Left forelimb (tissue), 1 donor: ENCODE results near the gene PDE6H.

Experiments used
- DNase-seq: peaks from one replicate; pipeline ENCODE4 v3.0.0-alpha.2; 2018; ENCODE audit warnings: low spot score

The PDE6H gene

GRCh38 chr12:14975457-14975856 is 2.6 kb downstream of the PDE6H start:
- DNase-seq, result no peak

GRCh38 chr12:14976658-14977057 is 3.8 kb downstream of the PDE6H start:
- DNase-seq, result no peak

DNA sequence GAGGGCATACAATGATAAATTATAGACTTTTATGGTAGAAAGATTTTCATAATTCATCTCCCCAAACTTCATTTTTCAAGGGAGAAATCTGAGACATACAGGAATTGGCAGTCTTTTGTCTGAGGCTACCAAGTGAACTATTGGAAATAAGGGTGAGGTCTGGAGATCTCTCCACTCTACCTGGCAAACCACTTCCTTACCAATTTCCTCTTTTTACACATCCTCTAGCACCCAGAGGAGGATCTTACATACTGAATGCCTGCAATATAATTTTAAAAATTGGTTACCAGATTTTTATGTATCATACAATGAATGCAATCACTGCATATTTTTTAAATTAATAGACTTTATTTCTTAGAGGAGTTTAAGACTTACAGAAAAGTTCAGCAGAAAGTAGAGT is 6.6 kb downstream of the PDE6H start:
- DNase-seq, result no peak

- no peak for DNase-seq
These were observed 8.2 kb downstream of the PDE6H start for GRCh38 chr12:14981049-14981448.

DNA sequence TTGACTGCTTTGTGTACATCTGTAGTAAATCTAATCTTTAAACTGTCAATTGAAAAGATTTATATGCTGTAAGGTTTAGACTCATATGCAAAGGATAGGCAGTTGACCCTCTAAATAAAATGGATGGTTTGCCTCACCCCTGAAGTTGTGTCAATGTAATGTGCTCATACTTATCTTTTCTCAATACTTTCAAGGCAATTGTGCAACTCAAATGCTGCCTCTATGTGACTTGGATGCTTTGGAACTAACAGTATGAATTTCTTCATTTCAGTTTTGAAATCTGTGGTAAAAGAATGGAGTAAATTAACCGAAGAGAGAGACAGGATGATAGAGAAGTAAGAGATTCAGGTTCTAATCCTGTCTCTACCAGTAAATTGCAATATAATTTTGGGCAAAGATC is 9.7 kb downstream of the PDE6H start:
- DNase-seq, result no peak

DNA sequence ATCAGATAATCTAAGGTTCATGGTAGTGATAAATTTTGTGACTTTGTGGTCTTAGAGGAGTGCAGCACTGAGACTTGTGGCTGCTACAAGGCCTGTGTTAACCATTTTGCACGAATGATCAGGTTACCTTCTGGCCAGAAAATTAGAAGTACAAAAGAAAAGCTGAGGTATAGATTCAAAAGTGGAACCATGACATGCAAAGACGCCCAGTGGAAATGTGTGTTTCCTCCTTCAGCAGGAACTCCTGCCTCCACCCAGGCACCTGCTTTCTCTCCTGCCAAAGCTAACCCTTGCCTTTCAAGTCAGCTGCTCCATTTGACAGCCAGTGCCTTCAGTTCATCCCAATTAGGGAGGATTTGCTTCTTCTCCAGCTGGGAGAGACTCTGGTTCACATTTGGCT is 10.1 kb downstream of the PDE6H start:
- no peak for DNase-seq

DNA sequence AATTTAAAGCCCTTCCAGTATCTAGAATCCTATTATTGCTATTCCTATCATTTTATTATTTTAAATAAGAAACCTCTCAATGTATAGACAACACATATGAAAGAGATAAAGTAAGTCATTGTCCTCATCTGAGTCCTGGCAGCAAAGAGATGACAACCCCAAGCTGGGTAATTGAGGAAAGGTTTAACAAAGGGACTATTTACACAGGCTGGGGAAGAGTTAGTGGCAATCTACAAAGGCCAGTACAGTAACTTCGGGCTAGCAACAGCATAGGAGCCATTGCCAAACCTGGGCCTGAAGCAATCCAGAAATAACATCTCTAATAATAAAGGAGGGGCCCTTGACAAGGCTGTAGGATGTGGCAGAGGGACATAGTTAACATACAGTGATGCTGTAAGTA is 11.2 kb downstream of the PDE6H start:
- no peak for DNase-seq

DNA sequence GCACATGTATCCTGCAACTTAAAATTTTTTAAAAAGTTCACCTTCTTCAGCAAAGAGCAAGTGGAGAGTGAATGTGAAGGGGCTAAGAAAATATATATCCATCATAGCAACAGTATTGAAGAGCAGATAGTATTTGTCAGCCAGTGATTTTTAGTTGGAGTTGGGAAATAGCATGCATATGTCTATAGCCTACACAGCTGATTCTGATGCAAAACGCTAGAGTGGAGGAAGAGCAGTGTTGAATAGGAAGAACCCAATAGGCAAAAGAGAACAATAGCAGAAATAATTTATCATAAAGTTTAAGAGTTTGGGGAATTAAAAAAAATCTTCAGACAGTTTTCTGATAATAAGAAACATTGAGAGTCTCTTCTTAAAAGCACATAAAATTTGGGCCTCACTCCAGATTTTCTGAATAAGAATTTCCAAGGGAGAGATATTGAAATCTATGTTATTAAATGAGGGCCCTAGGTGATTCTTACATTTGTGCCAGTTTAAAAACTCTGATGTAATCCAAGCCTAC is 12.0 kb downstream of the PDE6H start:
- no peak for DNase-seq

DNA sequence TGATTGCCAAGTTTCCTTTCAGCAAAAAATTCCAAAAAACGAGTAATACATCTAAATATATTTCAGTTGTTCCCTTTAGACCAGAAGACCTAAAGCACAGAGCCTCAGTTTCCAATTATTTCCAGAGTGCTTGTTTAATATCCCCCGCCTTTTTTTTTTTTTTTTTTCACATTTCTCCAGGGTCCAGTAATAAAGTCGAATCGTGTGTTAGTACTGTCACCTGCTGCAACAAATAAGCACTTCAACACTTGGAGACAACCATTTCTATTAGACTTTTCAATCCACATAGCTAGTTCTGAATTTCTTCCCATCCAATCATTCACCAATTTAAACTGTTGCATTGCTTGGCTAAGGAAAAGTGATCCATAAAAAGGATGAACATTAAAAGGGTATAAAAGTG is 13.6 kb downstream of the PDE6H start:
- DNase-seq, result no peak

- no peak for DNase-seq
These were observed 15.2 kb downstream of the PDE6H start for GRCh38 chr12:14988035-14988434.

DNA sequence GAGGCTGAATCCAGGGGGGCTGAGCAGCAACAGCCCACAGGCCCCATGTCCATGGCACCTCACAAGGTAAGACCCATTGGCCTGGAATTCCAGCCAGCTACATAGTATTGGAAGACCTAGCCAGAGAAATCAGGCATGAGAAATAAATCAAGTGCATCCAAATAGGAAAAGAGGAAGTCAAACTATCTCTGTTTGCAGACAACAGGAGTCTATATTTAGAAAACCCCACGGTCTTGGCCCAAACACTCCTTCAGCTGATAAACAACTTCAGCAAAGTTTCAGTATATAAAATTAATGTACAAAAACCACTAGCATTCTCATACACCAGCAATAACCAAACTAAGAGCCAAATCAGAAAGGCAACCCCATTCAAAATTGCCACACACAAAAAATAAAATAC is 16.9 kb downstream of the PDE6H start:
- DNase-seq, result no peak

DNA sequence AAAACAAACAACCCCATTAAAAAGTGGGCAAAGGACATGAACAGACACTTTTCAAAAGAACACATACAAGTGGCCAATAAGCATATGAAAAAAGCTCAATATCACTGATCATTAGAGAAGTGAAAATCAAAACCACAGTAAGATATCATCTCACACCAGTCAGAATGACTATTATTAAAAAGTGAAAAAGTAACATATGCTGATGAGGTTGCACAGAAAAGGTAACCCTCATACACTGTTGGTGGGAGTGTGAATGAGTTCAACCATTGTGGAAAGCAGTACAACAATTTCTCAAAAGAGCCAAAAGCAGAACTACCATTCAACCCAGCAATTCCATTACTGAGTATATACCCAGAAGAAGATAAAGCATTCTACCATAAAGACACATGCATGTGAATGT is 18.2 kb downstream of the PDE6H start:
- no peak for DNase-seq

DNA sequence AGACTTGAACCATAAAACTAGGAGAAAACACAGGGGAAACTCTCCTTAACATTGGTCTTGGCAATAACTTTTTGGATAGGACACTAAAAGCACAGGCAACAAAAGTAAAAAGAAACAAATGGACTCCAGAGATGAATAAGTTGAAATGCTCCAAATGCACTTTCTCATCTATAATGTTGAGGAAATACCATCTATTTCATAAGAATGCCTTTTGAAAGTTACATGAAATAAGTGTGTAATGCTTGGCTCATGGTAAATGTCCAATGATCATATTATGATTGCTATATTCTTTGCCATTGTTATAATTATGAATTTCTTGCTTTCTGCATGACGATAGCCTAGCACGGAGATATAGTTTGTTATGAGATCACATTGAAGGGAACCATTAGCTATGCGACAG is 19.8 kb downstream of the PDE6H start:
- DNase-seq, result no peak

DNA sequence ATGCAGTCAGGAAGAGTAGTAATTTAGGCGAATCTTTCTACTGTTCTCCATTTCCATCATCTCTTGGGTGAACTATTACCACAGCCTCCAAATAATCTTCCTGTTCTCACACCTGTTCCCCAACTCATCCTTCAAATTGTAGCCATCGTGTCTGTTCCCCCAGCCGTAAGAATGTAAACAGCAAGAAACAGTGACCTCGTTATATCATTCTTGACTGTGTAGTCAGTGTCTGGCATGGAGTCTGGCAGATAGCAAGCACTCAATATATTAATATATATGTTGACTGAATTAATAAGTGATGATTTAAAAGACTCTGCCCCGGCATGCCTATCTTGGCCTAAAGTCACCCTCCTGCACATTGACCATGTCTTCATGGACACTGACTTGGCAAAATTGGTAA is 20.3 kb downstream of the PDE6H start:
- DNase-seq, result no peak

GRCh38 chr12:14993537-14994266 is 20.9 kb downstream of the PDE6H start:
- DNase-seq, result no peak

GRCh38 chr12:14994610-14995009 is 21.8 kb downstream of the PDE6H start:
- no peak for DNase-seq

DNA sequence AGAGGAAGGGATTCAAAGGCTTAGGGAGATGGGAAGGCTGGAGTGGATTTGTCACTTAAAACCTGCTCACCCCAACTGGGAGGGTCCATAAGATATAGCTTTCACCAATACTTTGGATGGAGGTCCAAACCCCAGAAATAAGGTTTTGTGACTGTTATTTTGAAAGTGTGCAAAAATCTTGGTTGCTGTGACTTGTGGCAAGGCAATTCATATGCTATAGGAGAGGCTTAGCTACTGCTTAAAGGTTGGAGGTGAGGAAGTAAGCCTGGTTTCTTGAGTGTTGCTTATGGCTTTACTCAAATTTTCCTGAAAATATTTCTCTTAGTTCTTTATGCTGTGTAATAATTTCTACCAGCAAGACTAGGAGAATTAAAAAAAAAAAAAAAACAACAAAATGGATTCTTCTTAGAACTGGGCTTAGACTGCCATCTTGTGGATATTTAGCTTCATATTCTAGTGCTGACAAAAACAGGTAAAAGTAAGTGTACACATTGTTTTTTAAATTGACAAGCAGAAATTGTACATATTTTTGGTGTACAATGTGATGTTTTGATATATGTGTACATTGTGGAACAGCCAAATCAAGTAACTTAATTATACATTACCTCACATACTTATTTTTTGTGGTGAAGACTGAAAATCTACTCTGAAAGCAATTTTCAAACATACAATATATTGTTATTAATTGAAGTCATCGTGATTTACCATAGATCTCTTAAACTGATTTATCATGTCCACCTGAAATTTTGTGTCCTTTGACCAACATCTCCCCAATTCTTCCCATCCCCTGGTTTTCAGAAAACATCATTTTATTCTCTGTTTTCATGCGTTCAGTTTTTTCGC is 23.0 kb downstream of the PDE6H start:
- DNase-seq, result no peak

- no peak for DNase-seq
These were observed 25.2 kb downstream of the PDE6H start for GRCh38 chr12:14997998-14998397.

GRCh38 chr12:14999021-14999694 is 26.3 kb downstream of the PDE6H start:
- no peak for DNase-seq

DNA sequence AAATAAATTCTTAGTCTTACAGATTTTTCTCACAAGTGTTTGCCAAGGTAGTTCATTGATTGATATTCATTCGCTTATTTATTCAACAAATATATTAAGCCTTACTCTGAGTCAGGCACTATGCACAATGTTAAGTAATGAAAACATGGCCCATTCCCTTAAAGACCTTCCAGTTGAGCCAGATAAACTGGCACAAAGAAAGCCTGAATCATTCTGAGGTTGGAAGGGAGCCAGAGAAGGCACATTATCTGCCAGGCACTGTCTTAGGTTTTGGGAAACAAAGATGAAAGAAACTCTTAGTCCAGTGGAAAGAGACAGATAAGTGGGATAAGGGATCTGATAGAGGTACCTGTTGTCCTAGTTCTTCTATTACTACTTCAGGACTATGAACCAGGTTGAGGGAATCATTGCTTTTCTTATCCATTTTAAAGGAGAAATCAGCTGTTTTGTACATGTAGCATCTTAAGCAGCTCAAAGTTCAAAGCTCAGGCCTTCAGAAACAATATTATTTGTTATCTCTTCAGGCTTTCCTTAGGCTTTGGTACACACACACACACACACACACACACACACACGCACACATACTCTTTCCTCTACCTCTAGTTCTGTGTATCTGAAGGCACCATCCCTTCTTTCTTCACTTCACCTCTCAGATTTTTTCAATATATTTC is 27.0 kb downstream of the PDE6H start:
- no peak for DNase-seq

DNA sequence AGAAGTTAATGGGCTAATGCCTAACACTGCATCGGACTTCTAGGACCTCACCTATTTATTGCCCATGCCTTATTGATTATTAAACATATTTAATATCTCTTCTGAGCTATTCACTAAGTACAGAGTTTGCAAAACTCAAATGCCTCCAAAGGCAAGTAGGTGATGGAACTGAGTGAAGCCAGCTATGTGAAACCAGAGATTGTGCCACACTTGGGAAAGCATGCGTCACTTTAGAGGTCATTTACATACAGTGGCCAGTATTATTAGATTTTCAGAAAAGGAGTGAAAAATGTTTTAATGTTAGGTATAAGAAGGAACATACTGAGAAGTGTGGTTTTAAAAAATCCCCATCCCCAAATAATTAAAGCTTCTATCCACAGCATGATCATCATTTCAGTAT is 27.7 kb downstream of the PDE6H start:
- DNase-seq, result no peak

DNA sequence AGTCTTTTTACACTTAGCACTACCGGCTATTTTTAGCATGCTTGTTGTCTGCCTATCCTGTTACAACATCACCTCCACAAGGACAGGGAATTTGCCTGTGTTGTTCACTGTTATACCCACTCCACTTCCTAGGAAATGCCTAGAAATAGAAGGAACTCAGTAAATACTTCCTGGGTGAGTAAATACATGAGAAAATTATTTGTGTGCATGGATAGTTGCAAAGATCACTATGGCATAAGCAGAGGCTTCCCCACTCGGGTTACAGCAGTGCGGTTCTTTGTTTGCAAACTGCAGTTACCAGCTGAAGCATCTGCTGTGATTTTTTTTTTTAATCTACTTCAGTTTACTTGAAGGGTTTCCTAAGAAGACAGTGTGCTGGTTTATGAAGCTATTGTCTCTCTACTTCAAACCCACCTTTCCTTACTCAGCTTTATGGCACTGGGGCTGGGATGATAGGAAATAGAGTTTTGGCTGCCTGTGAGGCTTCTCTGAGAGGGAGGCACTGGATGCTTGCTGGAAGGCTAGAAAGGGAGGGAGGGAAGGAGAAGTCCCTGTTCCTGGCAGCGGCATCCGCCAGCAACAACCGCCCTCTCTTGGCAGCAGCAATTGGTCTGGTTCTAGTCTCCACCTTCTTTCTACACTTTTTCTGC is 29.0 kb downstream of the PDE6H start:
- no peak for DNase-seq
